ENCODE data around the gene FUNDC2. TPM values are rescaled to one million over a fixed set of nuclear protein-coding genes. Genes with fewer than 3 reads are reported as not detected.

FUNDC2 gene, protein sequence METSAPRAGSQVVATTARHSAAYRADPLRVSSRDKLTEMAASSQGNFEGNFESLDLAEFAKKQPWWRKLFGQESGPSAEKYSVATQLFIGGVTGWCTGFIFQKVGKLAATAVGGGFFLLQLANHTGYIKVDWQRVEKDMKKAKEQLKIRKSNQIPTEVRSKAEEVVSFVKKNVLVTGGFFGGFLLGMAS
- 10 to 100 TPM; 50.0 to 85.2 (median 69.6) TPM for total RNA-seq

- WGBS, 10 experiments, result 0% methylated on average over 2 of the region's 82 CpGs; no CpG with 5 or more reads in 9 of the 10 experiments
- Histone ChIP-seq H3K4me1 (replicated peaks in 1 of 2) (peaks cover 0 to 5% of the 10 kb centered on the region in 2 donors), H3K4me3 (peak within 1 kb of the TSS; percentile 58 to 88 (median 66)), H3K27ac (peak within 1 kb of the TSS; percentile 95)
- in situ Hi-C loops (cut with MboI; ENCODE audit: low pct_unique_long_range_greater_than_20kb in 2 of 9, low sequenced_read_pairs in 9 of 9, unreplicated experiment in 9 of 9), result no loop called here
- peak; percentile 84 to 97 (median 96) for ATAC-seq (replicated peaks in 6 of 8)
These were observed at the start of gene FUNDC2 for GRCh38 chrX:155026727-155027508. Gene FUNDC2, plus strand, starts transcription at chrX:155026844. Its CDS starts 95 bp downstream, at chrX:155026939.

DNA sequence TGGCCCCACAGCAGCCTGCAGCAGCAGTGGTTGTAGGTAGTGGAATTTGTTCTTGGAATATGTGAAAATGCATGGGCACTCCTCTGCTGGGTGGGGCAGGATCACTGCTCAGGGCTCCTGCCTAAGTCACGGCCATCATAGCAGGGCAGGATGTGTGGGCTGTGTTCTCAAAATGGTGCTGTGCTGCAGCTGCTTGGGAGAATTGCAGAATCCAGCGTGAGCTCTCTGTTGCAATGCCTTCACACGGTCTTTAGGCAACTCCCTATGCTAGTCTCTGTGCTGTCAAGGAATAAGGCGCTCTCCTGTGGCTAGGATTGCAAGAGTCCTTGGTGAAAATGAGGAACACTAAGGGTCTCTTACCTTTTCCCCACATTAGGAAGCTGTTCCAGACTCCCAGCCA is 47.0 kb upstream of the FUNDC2 start:
- 35 to 80% (median 60%) methylated on average over 1 to 4 of the region's 4 CpGs; no CpG with 5 or more reads in 7 of the 10 experiments for WGBS, 10 experiments
- Histone ChIP-seq H3K27ac (no peak overlapping the region), H3K4me1 (replicated peaks in 1 of 2) (no peaks in the 10 kb centered on the region), H3K4me3 (no peak overlapping the region)
- ATAC-seq (replicated peaks in 6 of 8), result peak in 3 of 8 experiments; percentile 50 to 82 (median 60)
- in situ Hi-C loops (cut with MboI; ENCODE audit: low pct_unique_long_range_greater_than_20kb in 2 of 9, low sequenced_read_pairs in 9 of 9, unreplicated experiment in 9 of 9), result no loop called here

DNA sequence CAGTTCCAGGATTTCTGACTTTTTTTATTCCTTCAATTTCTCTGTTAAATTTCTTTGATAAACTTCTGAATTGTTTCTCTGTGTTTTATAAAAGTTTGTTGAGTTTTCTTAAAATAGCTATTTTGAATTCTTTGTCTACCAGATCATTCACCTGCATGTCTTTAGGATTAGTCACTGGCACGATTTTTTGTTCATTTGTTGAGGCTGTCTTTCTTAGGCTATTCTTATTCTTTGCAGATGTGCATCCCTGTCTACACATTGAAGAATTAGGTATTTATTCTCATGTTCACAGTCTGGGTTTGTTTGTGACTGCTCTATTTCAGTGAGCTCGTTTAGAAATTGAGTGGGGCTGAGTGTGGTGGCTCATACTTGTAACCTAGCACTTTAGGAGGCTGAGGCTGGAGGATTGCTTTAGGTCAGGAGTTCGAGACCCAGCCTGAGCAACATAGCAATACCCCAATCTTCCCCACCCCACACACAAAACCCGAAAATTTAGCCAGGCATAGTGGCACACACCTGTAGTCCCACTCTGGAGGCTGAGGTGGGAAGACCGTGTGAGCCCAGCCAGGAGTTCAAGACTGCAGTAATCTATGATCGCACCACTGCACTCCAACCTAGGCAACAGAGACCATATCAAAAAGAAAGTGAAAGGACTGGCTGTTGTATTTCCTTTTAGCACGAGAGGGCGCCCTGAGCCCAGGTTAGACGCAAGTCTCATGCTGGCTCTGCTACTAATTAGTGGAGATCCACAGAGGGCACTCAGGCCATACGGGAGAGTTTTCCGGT is 46.1 kb upstream of the FUNDC2 start:
- H3K27ac ChIP-seq, result no peak overlapping the region
- no peak overlapping the region for H3K4me3 ChIP-seq
- in situ Hi-C loops (cut with MboI; ENCODE audit: low pct_unique_long_range_greater_than_20kb in 2 of 9, low sequenced_read_pairs in 9 of 9, unreplicated experiment in 9 of 9), result no loop called here
- WGBS, 10 experiments, result 0 to 20% (median 0%) methylated on average over 1 to 4 of the region's 11 CpGs; no CpG with 5 or more reads in 4 of the 10 experiments
- ATAC-seq (replicated peaks in 6 of 8), result peak; percentile 68 to 94 (median 86)
- no peaks in the 10 kb centered on the region for H3K4me1 ChIP-seq (replicated peaks in 1 of 2)

- 0 to 64% (median 20%) methylated on average over 1 to 5 of the region's 6 CpGs; no CpG with 5 or more reads in 7 of the 10 experiments for WGBS, 10 experiments
- ATAC-seq (replicated peaks in 6 of 8), result no peak
- no peaks in the 10 kb centered on the region for H3K4me1 ChIP-seq (replicated peaks in 1 of 2)
- H3K4me3 ChIP-seq, result no peak overlapping the region
- in situ Hi-C loops (cut with MboI; ENCODE audit: low pct_unique_long_range_greater_than_20kb in 2 of 9, low sequenced_read_pairs in 9 of 9, unreplicated experiment in 9 of 9), result no loop called here
- H3K27ac ChIP-seq, result no peak overlapping the region
These were observed 45.6 kb upstream of the FUNDC2 start for GRCh38 chrX:154981116-154981411.

DNA sequence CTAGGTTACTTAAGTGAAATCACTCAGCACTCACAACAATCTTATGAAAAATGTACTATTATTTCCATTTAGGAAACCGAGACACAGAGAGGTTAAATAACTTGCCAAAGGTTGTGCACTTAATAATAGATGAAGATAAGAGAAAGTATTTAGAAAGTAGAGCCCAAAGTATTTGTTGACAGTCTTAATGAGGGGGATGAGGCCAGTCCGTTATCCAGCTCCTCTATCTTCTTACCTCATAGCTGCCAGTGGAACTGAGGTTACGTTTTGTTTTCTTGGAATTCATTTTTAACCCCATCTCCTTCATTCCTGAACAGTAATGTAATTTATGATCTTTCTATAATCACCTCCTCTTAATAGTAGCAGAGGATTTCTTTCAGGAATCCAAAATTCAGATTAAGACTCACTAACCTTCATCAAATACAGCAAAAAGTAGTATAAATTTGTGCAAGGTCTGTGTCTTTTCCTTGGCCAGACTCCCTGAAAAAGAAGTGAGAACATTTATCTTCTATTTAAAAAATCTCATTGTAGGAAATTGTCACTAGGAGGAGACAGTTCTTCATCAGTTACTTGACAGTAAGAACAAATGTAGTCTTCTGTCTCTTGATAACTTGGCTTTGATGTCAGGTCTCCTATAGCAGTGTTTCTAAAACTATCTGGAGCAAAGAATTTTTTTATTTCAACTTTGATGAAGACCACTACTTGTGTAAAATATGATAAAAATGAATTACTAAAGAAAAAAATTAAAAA is 39.6 kb upstream of the FUNDC2 start:
- Histone ChIP-seq H3K27ac (no peak overlapping the region), H3K4me1 (replicated peaks in 1 of 2) (no peaks in the 10 kb centered on the region), H3K4me3 (no peak overlapping the region)
- ATAC-seq (replicated peaks in 6 of 8), result no peak
- WGBS, 10 experiments, result 0 to 100% (median 57%) methylated on average over 1 to 3 of the region's 3 CpGs; no CpG with 5 or more reads in 4 of the 10 experiments
- in situ Hi-C loops (cut with MboI; ENCODE audit: low pct_unique_long_range_greater_than_20kb in 2 of 9, low sequenced_read_pairs in 9 of 9, unreplicated experiment in 9 of 9), result no loop called here

DNA sequence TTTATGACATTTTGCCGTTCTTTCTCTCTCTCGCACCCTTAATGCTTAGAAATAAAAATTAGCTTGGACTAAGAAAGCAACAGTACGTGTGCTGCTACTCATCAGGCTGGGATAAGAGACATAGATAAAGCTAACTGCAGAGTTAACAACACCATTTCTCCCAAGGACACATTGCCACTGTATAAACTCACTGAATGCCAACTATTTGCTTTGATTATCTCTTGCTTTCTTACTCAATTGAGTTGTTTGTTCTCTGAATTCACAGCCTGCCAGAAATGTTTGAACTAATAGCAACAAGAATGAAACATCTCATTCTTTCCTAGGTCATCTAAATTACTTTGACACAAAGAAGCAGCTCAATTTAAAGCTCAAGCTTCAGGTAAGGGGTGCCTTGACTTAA is 38.7 kb upstream of the FUNDC2 start:
- WGBS, 10 experiments, result 35 to 90% (median 65%) methylated on average over 3 of the region's 3 CpGs; no CpG with 5 or more reads in 4 of the 10 experiments
- no peaks in the 10 kb centered on the region for H3K4me1 ChIP-seq (replicated peaks in 1 of 2)
- no peak overlapping the region for H3K4me3 ChIP-seq
- in situ Hi-C loops (cut with MboI; ENCODE audit: low pct_unique_long_range_greater_than_20kb in 2 of 9, low sequenced_read_pairs in 9 of 9, unreplicated experiment in 9 of 9), result no loop called here
- ATAC-seq (replicated peaks in 6 of 8), result no peak
- no peak overlapping the region for H3K27ac ChIP-seq

- no peak overlapping the region for H3K27ac ChIP-seq
- ATAC-seq (replicated peaks in 6 of 8), result peak in 1 of 8 experiments; percentile 22
- no peak overlapping the region for H3K4me3 ChIP-seq
- in situ Hi-C loops (cut with MboI; ENCODE audit: low pct_unique_long_range_greater_than_20kb in 2 of 9, low sequenced_read_pairs in 9 of 9, unreplicated experiment in 9 of 9), result no loop called here
- WGBS, 10 experiments, result 0 to 100% (median 73%) methylated on average over 1 to 3 of the region's 3 CpGs; no CpG with 5 or more reads in 4 of the 10 experiments
- no peaks in the 10 kb centered on the region for H3K4me1 ChIP-seq (replicated peaks in 1 of 2)
These were observed 37.9 kb upstream of the FUNDC2 start for GRCh38 chrX:154988719-154989118.

DNA sequence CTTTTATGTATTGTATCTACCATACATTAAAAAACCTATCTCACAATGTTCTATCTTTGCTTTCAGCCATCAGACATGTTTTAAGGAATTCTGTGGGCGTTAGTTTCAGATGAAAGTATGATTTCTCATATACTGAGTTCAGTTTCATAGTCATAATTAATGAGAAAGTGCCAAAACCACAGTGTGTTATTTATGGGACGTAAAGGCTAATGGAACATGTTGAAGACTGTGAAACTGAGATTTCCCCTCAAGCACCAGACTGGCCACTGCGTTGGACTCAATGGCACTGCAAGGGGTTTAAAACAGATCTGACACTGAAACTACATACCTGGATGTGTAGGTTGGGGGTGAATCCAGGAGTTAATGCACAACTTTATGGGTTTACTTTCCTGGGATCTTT is 36.1 kb upstream of the FUNDC2 start:
- WGBS, 10 experiments, result 58% methylated on average over 3 of the region's 3 CpGs; no CpG with 5 or more reads in 9 of the 10 experiments
- in situ Hi-C loops (cut with MboI; ENCODE audit: low pct_unique_long_range_greater_than_20kb in 2 of 9, low sequenced_read_pairs in 9 of 9, unreplicated experiment in 9 of 9), result no loop called here
- ATAC-seq (replicated peaks in 6 of 8), result no peak
- Histone ChIP-seq H3K4me1 (replicated peaks in 1 of 2) (no peaks in the 10 kb centered on the region), H3K27ac (no peak overlapping the region), H3K4me3 (no peak overlapping the region)

DNA sequence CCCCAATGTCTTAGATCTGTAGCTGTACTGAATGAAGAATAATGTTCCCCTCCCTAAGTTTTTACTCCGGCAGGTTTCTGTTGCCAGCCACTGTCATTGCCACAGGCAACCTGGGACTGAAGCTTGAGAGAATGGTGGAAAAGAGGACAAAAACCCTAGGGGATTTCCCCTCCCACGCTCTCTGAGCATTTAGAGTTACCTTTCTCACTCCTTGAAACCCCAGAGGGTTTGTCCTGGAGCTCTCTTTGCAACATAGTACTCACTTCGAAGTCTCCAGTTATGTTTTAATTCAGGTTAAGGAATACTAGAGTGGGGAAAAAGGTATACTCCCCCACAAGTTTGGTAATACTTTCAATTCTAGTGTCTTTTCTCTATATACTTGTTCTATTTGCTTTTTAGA is 35.6 kb upstream of the FUNDC2 start:
- H3K4me3 ChIP-seq, result no peak overlapping the region
- in situ Hi-C loops (cut with MboI; ENCODE audit: low pct_unique_long_range_greater_than_20kb in 2 of 9, low sequenced_read_pairs in 9 of 9, unreplicated experiment in 9 of 9), result no loop called here
- no peak overlapping the region for H3K27ac ChIP-seq
- ATAC-seq (replicated peaks in 6 of 8), result no peak
- 0 to 57% (median 25%) methylated on average over 1 to 2 of the region's 3 CpGs; no CpG with 5 or more reads in 6 of the 10 experiments for WGBS, 10 experiments
- no peaks in the 10 kb centered on the region for H3K4me1 ChIP-seq (replicated peaks in 1 of 2)

GRCh38 chrX:154991476-154991875 is 35.2 kb upstream of the FUNDC2 start:
- H3K27ac ChIP-seq, result no peak overlapping the region
- WGBS, 10 experiments, result 67 to 100% (median 83%) methylated on average over 1 of the region's 1 CpG; no CpG with 5 or more reads in 5 of the 10 experiments
- H3K4me3 ChIP-seq, result no peak overlapping the region
- ATAC-seq (replicated peaks in 6 of 8), result no peak
- no peaks in the 10 kb centered on the region for H3K4me1 ChIP-seq (replicated peaks in 1 of 2)
- in situ Hi-C loops (cut with MboI; ENCODE audit: low pct_unique_long_range_greater_than_20kb in 2 of 9, low sequenced_read_pairs in 9 of 9, unreplicated experiment in 9 of 9), result no loop called here

DNA sequence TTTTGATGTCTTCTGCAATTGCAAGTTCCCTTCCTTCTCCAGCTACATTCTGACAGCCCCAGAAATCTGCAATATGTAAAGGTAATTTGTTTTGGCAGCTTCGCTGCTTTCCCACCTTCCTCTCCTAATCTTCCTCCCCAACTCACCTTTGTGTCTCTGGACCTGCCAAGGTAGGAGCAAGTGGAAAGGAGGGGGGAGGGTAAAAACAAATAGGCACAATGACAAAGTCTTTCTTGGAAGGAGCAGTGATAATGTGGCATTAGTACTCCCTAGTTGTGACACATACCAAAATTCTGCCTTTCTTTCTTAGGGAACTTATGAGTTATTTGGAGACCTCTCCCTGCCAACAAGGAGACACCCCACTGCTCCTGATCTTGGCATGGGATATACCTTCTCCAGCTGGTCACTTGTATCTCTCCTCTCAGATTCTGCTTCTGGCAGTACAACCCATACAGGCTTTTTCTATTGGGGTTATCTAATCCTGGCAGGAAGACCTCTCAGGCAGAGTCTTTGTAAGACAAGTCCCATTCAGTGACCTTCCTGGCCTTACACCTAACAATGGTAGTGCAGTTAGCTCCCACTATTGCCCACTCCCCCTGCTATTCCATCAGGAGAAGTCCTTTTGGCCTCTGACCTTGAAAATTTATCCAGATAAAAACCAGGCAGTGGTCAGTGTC is 28.3 kb upstream of the FUNDC2 start:
- Histone ChIP-seq H3K4me1 (replicated peaks in 1 of 2) (no peaks in the 10 kb centered on the region), H3K27ac (no peak overlapping the region), H3K4me3 (no peak overlapping the region)
- no peak for ATAC-seq (replicated peaks in 6 of 8)
- in situ Hi-C loops (cut with MboI; ENCODE audit: low pct_unique_long_range_greater_than_20kb in 2 of 9, low sequenced_read_pairs in 9 of 9, unreplicated experiment in 9 of 9), result no loop called here
- WGBS, 10 experiments, result 0 to 100% (median 25%) methylated on average over 1 of the region's 1 CpG; no CpG with 5 or more reads in 7 of the 10 experiments

DNA sequence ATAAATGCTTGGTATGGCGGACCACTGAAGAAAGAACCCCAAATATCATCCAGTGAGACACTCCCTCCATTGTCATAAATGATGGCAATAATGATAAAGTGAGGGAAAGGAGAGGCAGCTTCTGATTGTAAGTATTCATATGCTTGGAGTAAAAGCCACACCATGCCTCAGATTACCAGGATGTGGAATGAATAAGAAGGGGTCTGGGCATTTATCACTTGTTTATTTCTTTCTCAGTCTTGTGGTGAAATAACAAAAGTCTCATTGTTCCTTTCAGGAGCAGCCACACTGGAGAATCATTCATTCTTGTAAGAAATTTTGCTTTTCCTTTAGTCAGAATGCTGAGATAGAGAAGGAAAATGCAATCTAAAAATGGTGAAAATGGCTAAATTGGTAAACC is 25.8 kb upstream of the FUNDC2 start:
- WGBS, 10 experiments, result 63% methylated on average over 1 of the region's 1 CpG; no CpG with 5 or more reads in 9 of the 10 experiments
- no peak for ATAC-seq (replicated peaks in 6 of 8)
- Histone ChIP-seq H3K27ac (no peak overlapping the region), H3K4me1 (replicated peaks in 1 of 2) (no peaks in the 10 kb centered on the region), H3K4me3 (no peak overlapping the region)
- in situ Hi-C loops (cut with MboI; ENCODE audit: low pct_unique_long_range_greater_than_20kb in 2 of 9, low sequenced_read_pairs in 9 of 9, unreplicated experiment in 9 of 9), result no loop called here
